DOHH2 (cell line): ENCODE results near the gene ZBTB45.
A peak's percentile ranks its signal among the peaks of the same experiment; 100 is the strongest.

ENCODE experiments used
- EZH2phosphoT487 ChIP-seq: fragments of 200-600 bp; sonication (generic); IDR thresholded peaks from 2 replicates; pipeline ENCODE4 v1.6.1; 2017; ENCODE audit warnings: borderline replicate concordance, mild to moderate bottlenecking, antibody characterized with exemption, low read length, moderate library complexity, mixed read lengths
- TF ChIP-seq, protein P1 (sequence below): fragments of 200-600 bp; sonication (generic); IDR thresholded peaks from one replicate; pipeline ENCODE4 v1.5.1; 2014; ENCODE audit warnings: antibody characterized with exemption, mild to moderate bottlenecking, low read depth, low read length; ENCODE audit not compliant: poor library complexity, severe bottlenecking

- no peak for TF ChIP-seq EZH2phosphoT487
- TF ChIP-seq, protein P1, sequence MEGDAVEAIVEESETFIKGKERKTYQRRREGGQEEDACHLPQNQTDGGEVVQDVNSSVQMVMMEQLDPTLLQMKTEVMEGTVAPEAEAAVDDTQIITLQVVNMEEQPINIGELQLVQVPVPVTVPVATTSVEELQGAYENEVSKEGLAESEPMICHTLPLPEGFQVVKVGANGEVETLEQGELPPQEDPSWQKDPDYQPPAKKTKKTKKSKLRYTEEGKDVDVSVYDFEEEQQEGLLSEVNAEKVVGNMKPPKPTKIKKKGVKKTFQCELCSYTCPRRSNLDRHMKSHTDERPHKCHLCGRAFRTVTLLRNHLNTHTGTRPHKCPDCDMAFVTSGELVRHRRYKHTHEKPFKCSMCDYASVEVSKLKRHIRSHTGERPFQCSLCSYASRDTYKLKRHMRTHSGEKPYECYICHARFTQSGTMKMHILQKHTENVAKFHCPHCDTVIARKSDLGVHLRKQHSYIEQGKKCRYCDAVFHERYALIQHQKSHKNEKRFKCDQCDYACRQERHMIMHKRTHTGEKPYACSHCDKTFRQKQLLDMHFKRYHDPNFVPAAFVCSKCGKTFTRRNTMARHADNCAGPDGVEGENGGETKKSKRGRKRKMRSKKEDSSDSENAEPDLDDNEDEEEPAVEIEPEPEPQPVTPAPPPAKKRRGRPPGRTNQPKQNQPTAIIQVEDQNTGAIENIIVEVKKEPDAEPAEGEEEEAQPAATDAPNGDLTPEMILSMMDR: peak; percentile 30
Measured at GRCh38 chr19:58554494-58555368, 35.1 kb upstream of the ZBTB45 start, which contains the start of gene CHMP2A.
